ENCODE data around the gene ASXL1.
"Not testable (repeated sequence)": the region's sequence is repeated elsewhere in the genome, so short reads cannot be mapped to it uniquely, and the experiment has no call there.

Gene ASXL1

DNA sequence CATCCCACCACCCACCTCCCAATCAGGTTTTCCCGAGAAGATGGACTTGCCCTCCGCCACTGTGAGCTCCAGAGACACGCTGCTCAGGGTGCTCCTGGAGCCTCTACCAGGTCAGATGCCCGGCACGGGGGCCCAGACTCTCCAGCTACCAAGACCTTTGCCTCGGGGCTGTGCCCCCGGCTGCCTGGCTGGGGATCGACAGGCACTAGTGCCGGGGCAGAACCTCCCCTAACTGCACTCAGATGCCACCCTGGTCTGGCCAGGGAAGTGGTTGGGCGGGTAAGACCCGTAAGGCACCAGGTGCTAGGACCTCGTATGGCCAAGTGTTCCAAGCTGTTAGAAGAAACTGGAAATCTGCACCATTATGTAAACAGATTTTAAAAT is 100.7 kb downstream of the ASXL1 start:
- H3K36me3 Mint-ChIP-seq (ENCODE audit: insufficient read depth): peaks cover 22% of the 10 kb centered on the region
- H3K27me3 Mint-ChIP-seq: no peaks in the 10 kb centered on the region
- DNase-seq (ENCODE audit: low spot score in 2 of 2) (no peak), ATAC-seq (replicated peaks; ENCODE audit: extremely low read depth, poor library complexity, severe bottlenecking) (no peak)
- H3K4me1 Mint-ChIP-seq: peaks cover 10% of the 10 kb centered on the region
- H3K9me3 Mint-ChIP-seq: no peaks in the 10 kb centered on the region
- peak overlapping the region; percentile 82 for H3K27ac Mint-ChIP-seq (ENCODE audit: low read depth)
- H3K4me3 Mint-ChIP-seq: no peak overlapping the region

DNA sequence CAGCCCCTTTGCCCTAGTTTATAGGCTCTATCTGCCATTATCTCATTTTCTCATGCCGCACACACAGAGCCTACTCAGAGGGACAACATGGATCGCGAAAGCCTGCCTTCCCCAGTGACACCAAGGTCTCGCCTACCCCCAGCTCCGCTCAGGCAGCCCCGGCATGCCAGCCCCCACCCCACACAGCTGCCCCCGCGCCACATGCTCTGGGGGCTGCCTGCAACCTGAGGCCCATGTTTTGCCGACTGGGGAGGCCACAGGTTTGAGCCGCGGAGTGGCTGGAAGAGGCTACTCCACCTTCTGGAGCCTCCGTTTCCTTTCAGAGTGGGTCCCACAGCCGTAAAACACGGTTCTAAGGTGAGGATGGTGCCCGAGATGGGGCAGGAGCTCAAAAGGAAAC is 102.1 kb downstream of the ASXL1 start:
- DNase-seq (ENCODE audit: low spot score in 2 of 2) (no peak), ATAC-seq (replicated peaks; ENCODE audit: extremely low read depth, poor library complexity, severe bottlenecking) (no peak)
- Mint-ChIP-seq H3K27ac (ENCODE audit: low read depth) (no peak overlapping the region), H3K36me3 (ENCODE audit: insufficient read depth) (peaks cover 24% of the 10 kb centered on the region), H3K27me3 (no peaks in the 10 kb centered on the region), H3K9me3 (no peaks in the 10 kb centered on the region), H3K4me3 (no peak overlapping the region), H3K4me1 (peaks cover 10% of the 10 kb centered on the region)

DNA sequence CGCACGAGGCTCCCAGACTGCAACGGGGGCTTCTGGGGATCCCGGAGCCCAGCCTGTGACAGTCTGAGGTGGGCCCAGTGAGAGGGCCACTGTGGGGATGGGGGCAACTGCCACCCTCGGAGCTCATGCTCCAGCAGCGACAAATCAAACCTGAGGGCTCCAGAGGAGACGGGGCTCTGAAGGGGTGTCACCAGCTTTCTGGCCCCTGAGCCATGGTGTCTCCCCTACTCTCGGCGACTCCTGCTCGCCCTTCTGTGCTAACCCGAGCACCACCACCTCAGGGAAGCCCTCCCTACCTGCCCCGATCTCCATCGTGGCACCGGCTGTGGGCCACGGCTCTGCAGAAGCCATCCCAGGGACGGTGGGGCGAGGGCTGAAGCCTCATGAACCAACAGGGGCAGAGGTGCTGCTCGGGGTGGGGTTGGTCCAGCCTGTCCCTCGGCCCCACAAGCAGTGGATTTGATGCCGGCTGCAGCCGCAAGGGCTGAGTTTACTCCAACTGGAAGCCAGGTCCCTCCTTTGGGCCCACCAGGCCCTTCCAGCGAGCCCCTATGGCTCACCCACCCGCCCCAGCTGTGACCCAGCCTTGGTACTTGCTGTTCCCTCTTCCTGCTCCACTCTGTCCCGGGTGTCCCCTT is 102.7 kb downstream of the ASXL1 start:
- Mint-ChIP-seq H3K4me1 (peaks cover 10% of the 10 kb centered on the region), H3K36me3 (ENCODE audit: insufficient read depth) (peaks cover 26% of the 10 kb centered on the region), H3K4me3 (no peak overlapping the region), H3K27ac (ENCODE audit: low read depth) (no peak overlapping the region), H3K27me3 (no peaks in the 10 kb centered on the region), H3K9me3 (no peaks in the 10 kb centered on the region)
- DNase-seq (ENCODE audit: low spot score in 2 of 2): no peak
- no peak for ATAC-seq (replicated peaks; ENCODE audit: extremely low read depth, poor library complexity, severe bottlenecking)

DNA sequence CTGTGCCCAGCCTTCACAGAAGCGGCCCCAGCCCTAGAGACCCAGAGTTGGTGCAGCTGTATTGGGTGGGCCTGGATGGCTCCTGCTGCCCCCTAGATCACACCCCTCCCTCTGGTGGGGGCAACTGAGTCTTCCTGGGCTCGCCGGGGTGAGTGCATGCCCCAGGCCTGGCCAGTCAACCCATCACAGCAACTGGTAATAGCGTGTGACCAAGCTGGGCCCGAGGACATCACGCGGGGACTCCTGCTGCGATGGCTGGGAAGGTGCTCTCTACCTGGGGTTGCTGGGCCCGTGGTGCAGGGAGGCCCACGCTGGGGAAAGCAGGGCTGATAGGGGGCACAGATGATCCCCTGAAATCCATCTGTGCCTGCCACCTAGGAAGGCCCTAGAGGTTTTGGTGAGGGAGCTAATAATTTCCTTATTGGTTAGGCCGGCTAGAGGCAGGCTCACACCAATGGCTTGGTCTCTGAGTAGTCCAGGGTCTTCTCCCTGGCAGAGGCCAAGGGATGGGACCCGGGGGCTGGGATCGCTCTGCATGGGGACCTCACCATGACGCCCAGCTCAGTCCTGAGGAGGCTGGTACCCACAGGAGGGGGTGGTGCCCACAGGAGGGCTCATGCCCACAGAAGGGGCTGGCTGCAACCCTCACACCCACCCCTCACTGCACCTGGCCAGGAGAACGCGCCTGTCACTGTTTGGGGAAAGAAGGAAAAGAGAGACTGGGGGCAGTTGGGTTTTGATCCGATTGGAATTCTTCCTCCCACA is 103.9 kb downstream of the ASXL1 start:
- DNase-seq (ENCODE audit: low spot score in 2 of 2) (no peak), ATAC-seq (replicated peaks; ENCODE audit: extremely low read depth, poor library complexity, severe bottlenecking) (no peak)
- H3K4me1 Mint-ChIP-seq: peaks cover 10% of the 10 kb centered on the region
- H3K9me3 Mint-ChIP-seq: no peaks in the 10 kb centered on the region
- no peaks in the 10 kb centered on the region for H3K27me3 Mint-ChIP-seq
- no peak overlapping the region for H3K4me3 Mint-ChIP-seq
- H3K36me3 Mint-ChIP-seq (ENCODE audit: insufficient read depth): peaks cover 24% of the 10 kb centered on the region
- H3K27ac Mint-ChIP-seq (ENCODE audit: low read depth): peak overlapping the region; percentile 41

DNA sequence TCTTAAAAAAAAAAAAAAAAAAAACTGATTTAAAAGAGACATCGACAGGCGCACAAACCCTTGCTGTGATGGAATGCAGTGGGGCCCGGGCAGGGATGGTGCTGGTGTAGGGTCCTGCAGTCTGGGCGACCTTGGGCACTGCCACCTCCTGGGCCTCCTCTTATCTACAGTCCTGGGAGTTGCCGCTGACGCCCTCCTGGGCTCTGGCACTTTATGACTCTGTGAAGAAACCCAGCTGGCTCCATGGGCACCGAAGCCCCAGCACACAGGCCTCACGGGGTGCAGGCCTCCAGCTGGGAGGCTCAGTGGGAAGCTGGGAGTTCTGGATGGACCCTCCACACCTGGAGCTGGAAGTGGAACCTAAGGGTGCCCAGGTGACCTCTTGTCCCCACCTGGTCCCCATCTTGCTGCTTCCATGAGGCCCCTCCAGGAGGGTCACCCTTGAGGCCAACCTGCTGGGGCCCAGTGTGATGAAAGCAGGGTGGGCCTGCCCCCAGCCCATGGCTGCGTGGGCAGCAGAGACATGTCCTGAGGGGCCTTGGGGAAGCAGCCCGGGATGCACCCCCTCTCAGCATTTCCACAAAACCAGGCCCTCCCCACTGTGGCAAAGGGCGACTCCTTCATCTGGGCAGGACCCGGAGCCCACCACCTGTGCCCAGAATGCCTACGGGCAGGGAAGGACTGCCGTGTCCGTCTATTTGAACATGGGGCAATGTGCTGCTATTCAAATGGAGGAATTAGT is 104.9 kb downstream of the ASXL1 start:
- DNase-seq (ENCODE audit: low spot score in 2 of 2) (no peak), ATAC-seq (replicated peaks; ENCODE audit: extremely low read depth, poor library complexity, severe bottlenecking) (no peak)
- peaks cover 7% of the 10 kb centered on the region for H3K4me1 Mint-ChIP-seq
- H3K27ac Mint-ChIP-seq (ENCODE audit: low read depth): no peak overlapping the region
- no peak overlapping the region for H3K4me3 Mint-ChIP-seq
- no peaks in the 10 kb centered on the region for H3K27me3 Mint-ChIP-seq
- H3K36me3 Mint-ChIP-seq (ENCODE audit: insufficient read depth): peaks cover 24% of the 10 kb centered on the region
- no peaks in the 10 kb centered on the region for H3K9me3 Mint-ChIP-seq

DNA sequence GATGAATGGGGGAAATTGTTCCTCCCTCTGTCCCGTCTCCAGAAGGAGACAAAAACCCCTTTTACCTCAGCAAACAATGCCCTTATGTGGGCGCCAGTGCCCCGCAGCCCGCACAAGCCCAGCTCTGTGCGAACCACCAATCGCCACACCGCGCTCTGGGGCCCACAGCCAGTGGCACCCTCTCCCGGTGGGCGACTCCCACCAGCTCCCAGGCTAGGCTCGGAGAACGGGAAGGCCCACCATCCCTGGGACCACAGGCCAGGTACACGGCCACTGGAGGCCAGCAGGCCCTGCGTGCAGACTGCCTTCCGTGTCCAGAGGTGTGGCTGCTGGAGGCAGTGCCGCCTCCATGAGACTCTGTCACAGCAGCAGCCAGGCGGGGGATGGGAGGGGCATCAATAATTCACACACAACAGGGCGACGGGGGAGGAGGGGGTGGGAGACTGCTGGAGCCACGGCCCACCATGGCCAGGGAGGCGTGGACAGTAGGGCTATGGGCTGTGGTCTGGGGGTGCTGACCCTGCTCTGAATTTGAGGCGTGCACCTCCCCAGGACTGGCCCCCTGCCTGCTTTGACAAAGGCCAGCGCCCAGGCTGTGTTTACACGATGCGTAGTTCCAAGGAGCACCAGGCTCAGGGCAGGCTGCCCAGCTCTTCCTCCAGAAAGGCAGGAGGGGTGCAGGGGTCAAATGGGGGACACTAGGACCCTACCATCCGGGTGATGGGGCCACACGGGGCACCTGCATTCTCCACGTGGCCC is 105.7 kb downstream of the ASXL1 start:
- no peaks in the 10 kb centered on the region for H3K4me1 Mint-ChIP-seq
- H3K27ac Mint-ChIP-seq (ENCODE audit: low read depth): no peak overlapping the region
- DNase-seq (ENCODE audit: low spot score in 2 of 2): no peak
- ATAC-seq (replicated peaks; ENCODE audit: extremely low read depth, poor library complexity, severe bottlenecking): no peak
- H3K4me3 Mint-ChIP-seq: no peak overlapping the region
- H3K27me3 Mint-ChIP-seq: no peaks in the 10 kb centered on the region
- H3K9me3 Mint-ChIP-seq: no peaks in the 10 kb centered on the region
- peaks cover 23% of the 10 kb centered on the region for H3K36me3 Mint-ChIP-seq (ENCODE audit: insufficient read depth)

DNA sequence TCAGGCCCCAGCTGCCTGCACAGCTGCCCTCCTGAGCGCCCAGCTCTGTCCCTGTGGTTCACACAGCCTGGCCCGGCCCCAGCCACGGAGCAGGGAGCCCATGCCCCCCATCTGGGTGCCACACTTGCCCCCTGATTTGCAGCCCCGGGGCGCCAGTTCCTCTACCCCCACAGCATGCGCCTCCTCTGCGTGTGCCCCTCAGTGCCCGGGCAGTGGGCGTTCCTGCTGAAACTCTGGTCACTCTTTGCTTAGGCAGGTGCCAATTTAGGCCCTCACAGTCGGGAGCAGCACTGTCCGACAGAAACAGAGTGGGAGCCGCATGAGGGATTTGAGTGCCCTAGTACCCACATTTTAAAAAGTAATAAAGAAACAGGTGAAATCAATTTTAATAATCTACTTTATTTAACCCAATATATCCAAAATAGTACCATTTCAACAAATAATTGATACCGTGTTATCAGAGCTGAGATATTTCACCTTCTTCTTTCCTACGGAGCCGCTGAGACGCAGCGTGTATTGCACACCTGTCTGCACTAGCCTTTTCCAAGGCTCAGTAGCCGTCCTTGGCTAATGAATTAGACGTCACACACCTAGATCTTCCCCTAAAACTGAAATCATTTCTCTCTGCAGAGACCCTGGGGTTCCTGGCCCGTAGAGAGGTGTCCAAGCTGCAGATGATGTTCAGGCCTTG is 106.4 kb downstream of the ASXL1 start:
- no peak overlapping the region for H3K27ac Mint-ChIP-seq (ENCODE audit: low read depth)

DNA sequence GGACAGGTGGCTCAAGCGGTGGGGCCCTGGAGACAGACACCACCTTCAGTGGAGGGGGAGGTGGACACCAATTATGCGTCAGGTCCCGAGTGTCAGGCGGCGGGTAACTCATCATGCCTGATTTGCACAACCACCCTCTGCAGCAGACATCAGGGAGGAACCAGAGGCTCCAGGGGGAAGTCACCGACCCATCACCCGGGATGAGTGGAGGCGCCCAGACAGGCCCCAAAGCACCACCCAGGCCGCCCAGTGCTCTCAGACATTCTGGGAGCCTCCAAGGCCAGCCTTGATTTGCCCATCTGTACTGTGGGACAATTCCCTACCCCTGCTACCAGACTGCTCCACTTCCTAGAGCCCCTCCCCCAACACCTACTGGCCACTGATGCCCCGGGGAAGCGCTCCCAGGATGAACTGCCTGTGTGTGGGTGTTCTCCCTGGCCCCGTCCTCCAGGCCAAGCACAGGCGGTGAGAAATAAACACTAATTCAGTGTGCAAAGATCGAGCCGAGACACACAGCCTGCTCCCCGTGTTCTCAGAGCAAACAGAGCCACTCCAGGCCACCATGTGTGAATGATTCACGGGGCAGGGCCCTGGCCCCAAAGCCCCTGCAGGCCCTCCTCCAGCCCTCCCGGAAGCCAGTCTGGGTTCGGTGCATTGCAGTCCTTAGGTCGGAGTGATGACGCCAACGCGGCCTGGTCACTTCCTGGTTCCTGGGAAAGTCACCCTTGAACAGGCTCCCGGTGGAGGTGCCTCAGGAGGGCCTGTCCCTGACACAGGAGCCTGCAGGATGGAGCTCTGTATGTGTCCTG is 107.2 kb downstream of the ASXL1 start:
- DNase-seq (ENCODE audit: low spot score in 2 of 2): no peak
- Mint-ChIP-seq H3K9me3 (no peaks in the 10 kb centered on the region), H3K36me3 (ENCODE audit: insufficient read depth) (peaks cover 17% of the 10 kb centered on the region), H3K27ac (ENCODE audit: low read depth) (peak overlapping the region; percentile 62), H3K27me3 (no peaks in the 10 kb centered on the region), H3K4me3 (no peak overlapping the region), H3K4me1 (no peaks in the 10 kb centered on the region)
- ATAC-seq (replicated peaks; ENCODE audit: extremely low read depth, poor library complexity, severe bottlenecking): no peak

More for the DNA sequence above, 106.4 kb downstream of the ASXL1 start:
- ATAC-seq (replicated peaks; ENCODE audit: extremely low read depth, poor library complexity, severe bottlenecking) (no peak), DNase-seq (ENCODE audit: low spot score in 2 of 2) (no peak)
- H3K4me1 Mint-ChIP-seq: no peaks in the 10 kb centered on the region
- no peaks in the 10 kb centered on the region for H3K27me3 Mint-ChIP-seq
- H3K4me3 Mint-ChIP-seq: no peak overlapping the region
- peaks cover 19% of the 10 kb centered on the region for H3K36me3 Mint-ChIP-seq (ENCODE audit: insufficient read depth)
- H3K9me3 Mint-ChIP-seq: no peaks in the 10 kb centered on the region

DNA sequence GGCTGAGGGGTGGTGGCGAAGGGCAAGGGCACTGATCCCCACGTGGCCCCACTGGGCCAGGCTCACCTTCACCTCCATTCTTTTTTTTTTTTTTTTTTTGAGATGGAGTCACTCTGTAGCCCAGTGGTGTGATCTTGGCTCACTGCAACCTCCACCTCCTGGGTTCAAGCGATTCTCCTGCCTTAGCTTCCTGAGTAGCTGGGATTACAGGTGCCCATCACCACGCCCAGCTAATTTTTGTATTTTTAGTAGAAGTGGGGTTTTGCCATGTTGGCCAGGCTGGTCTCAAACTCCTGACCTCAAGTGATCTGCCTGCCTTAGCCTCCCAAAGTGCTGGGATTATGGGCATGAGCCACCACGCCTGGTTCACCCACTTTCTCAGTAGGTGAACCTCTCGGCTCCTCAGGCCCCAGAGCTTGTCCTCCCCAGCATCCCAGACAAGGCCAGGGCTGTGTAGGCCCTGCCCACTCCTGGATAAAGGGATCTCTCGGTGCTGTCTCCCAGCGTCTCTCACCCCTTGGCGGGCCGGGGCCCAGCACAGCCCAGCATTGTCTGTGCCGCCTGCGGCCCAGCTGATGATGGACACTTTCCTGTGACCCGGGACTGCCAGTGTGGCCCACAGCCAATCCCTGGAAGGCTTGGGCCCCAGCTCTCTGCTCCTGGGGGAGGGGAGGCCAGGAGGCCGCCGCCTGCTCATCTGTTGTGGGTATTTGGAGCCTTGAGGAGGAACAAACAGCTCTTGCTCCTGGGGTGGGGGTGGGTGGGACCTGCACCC is 108.0 kb downstream of the ASXL1 start:
- H3K27ac Mint-ChIP-seq (ENCODE audit: low read depth): peak overlapping the region; percentile 62
- H3K36me3 Mint-ChIP-seq (ENCODE audit: insufficient read depth): peaks cover 17% of the 10 kb centered on the region
- DNase-seq (ENCODE audit: low spot score in 2 of 2); H3K4me3 Mint-ChIP-seq; H3K27me3 Mint-ChIP-seq; H3K4me1 Mint-ChIP-seq; ATAC-seq (replicated peaks; ENCODE audit: extremely low read depth, poor library complexity, severe bottlenecking); H3K9me3 Mint-ChIP-seq: not testable (repeated sequence)

DNA sequence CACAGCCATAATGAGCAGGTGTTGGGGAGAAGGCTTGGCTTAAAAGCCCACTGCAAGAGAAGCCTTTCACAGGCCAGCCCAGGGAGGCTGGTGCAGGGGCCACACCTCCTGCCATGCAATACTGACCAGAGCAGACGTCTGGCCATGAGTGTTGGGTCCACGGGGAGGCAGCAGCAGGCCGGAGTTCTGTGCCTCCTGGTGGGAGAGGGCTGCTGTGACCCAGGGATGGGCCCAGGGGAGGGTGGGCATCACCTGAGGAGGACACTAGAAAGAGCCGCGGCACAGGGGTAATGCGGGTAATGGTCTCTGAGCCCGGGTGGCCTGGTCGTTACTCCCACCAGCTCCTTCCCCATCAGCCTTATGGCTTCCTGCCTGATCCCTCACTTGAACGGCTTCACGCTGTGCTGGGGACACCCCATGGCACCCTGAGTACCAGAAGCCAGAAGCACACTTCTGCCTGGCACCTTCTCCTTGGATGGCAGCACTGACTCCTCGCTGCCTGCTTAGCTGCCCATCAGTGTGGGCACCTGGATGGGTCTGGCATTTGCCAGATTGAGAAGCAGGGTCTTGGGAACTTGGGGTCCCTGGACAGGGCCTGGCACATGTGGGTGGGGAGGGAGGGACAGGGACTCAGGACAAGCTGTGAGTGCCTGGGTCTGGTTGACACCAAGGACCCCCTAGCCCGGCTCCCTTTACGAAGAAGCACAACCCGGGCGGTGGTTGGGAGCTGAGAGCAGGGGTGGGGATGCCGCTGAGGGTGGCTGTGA is 108.8 kb downstream of the ASXL1 start:
- ATAC-seq (replicated peaks; ENCODE audit: extremely low read depth, poor library complexity, severe bottlenecking) (no peak), DNase-seq (ENCODE audit: low spot score in 2 of 2) (no peak)
- Mint-ChIP-seq H3K9me3 (no peaks in the 10 kb centered on the region), H3K27me3 (no peaks in the 10 kb centered on the region), H3K4me3 (no peak overlapping the region), H3K27ac (ENCODE audit: low read depth) (no peak overlapping the region), H3K4me1 (no peaks in the 10 kb centered on the region), H3K36me3 (ENCODE audit: insufficient read depth) (peaks cover 22% of the 10 kb centered on the region)

All from central memory CD8-positive, alpha-beta T cell (primary cell).